Bronchial epithelial cell (primary cell): ENCODE measurements around the gene COMMD3. TPM values are rescaled to one million over a fixed set of nuclear protein-coding genes. Genes with fewer than 3 reads are reported as not detected.
A peak's percentile ranks its signal among the peaks of the same experiment; 100 is the strongest.

Experiments used
- DNase-seq: peaks from one replicate; pipeline ENCODE4 v3.0.0-alpha.2; 2010; ENCODE audit warnings: low read depth
- FAIRE-seq: peaks from 2 replicates; lab custom pipeline; 2011; peaks lifted over from hg19 to GRCh38; lab: Jason Lieb, UNC
- H3K27me3 ChIP-seq: 2 replicates; pipeline ENCODE4 v1.5.1; 2011; ENCODE audit warnings: low read length; ENCODE audit not compliant: control insufficient read depth, insufficient read depth
- H3K36me3 ChIP-seq: 2 replicates; pipeline ENCODE4 v1.5.1; 2011; ENCODE audit warnings: low read length; ENCODE audit not compliant: control insufficient read depth, insufficient read depth
- H3K4me3 ChIP-seq: 2 replicates; pipeline ENCODE4 v1.5.1; 2011; ENCODE audit warnings: mild to moderate bottlenecking, low read depth, low read length, control low read depth
- CTCF ChIP-seq: IDR thresholded peaks from 2 replicates; pipeline ENCODE4 v1.5.1; 2011; ENCODE audit warnings: mild to moderate bottlenecking, moderate library complexity, low read length, control low read depth, inconsistent platforms; ENCODE audit not compliant: insufficient read depth, severe bottlenecking
- total RNA-seq: library from RNA; depleted of rRNA; stranded (reverse); fragments of >200 nt; gene quantifications from 2 replicates; pipeline ENCODE4 v1.2.1, GENCODE V29; 2014

Gene COMMD3
- total RNA-seq, 1 donor from 2014 or later = 32.9 TPM

DNA sequence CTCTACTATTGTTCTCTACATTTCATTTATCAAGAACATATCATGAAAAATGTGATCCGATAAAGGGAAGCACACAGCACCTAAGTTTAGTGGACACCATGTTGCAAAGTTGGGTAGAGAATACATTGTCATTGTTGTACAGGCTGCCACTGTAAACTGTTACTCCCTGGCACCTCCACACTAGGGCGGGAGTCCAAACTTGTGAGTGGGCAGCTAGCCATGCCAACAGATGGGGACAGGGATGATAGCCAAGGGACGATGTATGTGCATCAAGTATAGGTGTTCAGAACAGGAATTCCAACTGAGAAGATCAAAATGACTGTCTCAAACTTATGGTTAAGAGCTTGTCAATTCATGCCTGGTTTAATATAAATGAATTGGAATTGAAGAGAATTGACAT lies 31.1 kb upstream of the COMMD3 start:
- DNase-seq (no peak), FAIRE-seq (peak; percentile 7)
- no peak for TF ChIP-seq CTCF
- Histone ChIP-seq H3K4me3 (no peak overlapping the region), H3K27me3 (no peaks in the 10 kb centered on the region), H3K36me3 (no peaks in the 10 kb centered on the region)

- TF ChIP-seq CTCF = no peak
- no peak for FAIRE-seq
Measured at GRCh38 chr10:22293747-22294404, 22.3 kb upstream of the COMMD3 start.

DNA sequence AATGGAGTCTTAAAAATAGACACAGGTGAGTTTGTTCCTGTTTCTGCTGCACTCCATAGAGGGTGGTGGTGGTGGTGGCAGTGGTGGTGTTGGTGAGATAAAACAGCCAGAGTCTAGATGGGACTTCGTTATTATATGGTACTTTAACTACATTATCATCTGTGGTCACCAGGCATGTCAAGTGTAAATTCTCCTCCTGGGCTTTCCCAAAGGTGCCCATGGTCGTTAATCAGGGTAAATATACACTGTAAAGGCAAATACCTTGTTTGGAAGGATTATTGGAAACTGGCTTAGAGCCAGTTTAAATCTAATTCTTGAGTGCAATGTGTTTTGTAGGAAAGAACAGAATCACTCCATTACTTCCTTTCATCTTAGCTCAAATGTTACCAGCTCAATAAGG lies 21.5 kb upstream of the COMMD3 start:
- Histone ChIP-seq H3K4me3 (no peak overlapping the region), H3K36me3 (no peaks in the 10 kb centered on the region), H3K27me3 (no peaks in the 10 kb centered on the region)
- FAIRE-seq (no peak), DNase-seq (no peak)
- no peak for TF ChIP-seq CTCF

More at GRCh38 chr10:22293747-22294404, 22.3 kb upstream of the COMMD3 start:
- Histone ChIP-seq H3K36me3 (no peaks in the 10 kb centered on the region), H3K27me3 (no peaks in the 10 kb centered on the region), H3K4me3 (no peak overlapping the region)
- no peak for DNase-seq

- no peak for DNase-seq
- no peaks in the 10 kb centered on the region for H3K27me3 ChIP-seq
- no peak overlapping the region for H3K4me3 ChIP-seq
- no peaks in the 10 kb centered on the region for H3K36me3 ChIP-seq
- TF ChIP-seq CTCF = no peak
- no peak for FAIRE-seq
Measured at GRCh38 chr10:22301193-22301592, 15.0 kb upstream of the COMMD3 start.

- Histone ChIP-seq H3K4me3 (no peak overlapping the region), H3K27me3 (no peaks in the 10 kb centered on the region), H3K36me3 (no peaks in the 10 kb centered on the region)
- FAIRE-seq (no peak), DNase-seq (no peak)
- no peak for TF ChIP-seq CTCF
Measured at GRCh38 chr10:22303461-22303860, 12.7 kb upstream of the COMMD3 start.

DNA sequence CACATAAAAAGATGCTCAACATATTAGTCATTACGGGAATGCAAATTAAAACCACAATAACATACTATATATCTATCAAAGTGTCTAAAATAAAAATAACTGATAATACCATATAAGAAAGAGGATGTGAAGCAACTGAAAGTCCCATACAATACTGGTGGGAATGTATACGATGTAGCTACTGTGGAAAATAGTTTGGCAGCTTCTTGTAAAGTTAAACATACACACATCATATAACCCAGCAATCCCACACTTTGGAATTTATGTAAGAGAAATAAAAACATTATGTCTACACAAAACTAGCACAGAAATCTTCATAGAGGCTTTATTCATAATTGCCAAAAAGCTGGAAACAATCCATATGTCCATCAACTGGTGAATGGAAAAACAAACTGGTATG lies 10.5 kb upstream of the COMMD3 start:
- TF ChIP-seq CTCF = no peak
- Histone ChIP-seq H3K4me3 (no peak overlapping the region), H3K27me3 (no peaks in the 10 kb centered on the region), H3K36me3 (no peaks in the 10 kb centered on the region)
- FAIRE-seq (no peak), DNase-seq (no peak)
